GM12878 (cell line): ENCODE results near the gene CRMP1. TPM values are rescaled to one million over a fixed set of nuclear protein-coding genes. Genes with fewer than 3 reads are reported as not detected.

Source experiments
- ATAC-seq: fragments of 200-7000 bp; cut with Tn5 transposase; 3 replicates; pipeline ENCODE4 v1.9.1; 2020; ENCODE audit warnings: mild to moderate bottlenecking, moderate library complexity
- BruUV-seq: library from RNA; stranded (reverse); fragments of 400-500 nt; replicated peaks from 2 replicates; lab custom pipeline; 2021; lab: Mats Ljungman, UMichigan
- CTCF ChIA-PET: fragments of 300-600 bp; sonication (Branson Sonifier 250); formaldehyde crosslinking; extraction: SDS; loops from one replicate; lab custom pipeline; 2021; ENCODE audit warnings: inconsistent platforms; lab: Yijun Ruan, JAX
- POLR2A ChIA-PET: fragments of 350-600 bp; formaldehyde crosslinking; extraction: SDS; loops from one replicate; lab custom pipeline; 2021; ENCODE audit warnings: inconsistent platforms; lab: Charles Lee
- RAD21 ChIA-PET: fragments of 300-600 bp; sonication (Branson Sonifier 250); formaldehyde crosslinking; loops from one replicate; lab custom pipeline; 2023; ENCODE audit warnings: antibody characterized with exemption; ENCODE audit not compliant: unreplicated experiment; lab: Charles Lee
- SMC1A ChIA-PET: fragments of 300-600 bp; sonication (Branson Sonifier 250); formaldehyde crosslinking; loops from one replicate; lab custom pipeline; 2023; ENCODE audit not compliant: unreplicated experiment, uncharacterized antibody; lab: Charles Lee
- DNase-seq: peaks from one replicate; pipeline ENCODE4 v3.0.0-alpha.2; 2011; ENCODE audit warnings: low read depth, low spot score
- FAIRE-seq: peaks from 3 replicates; lab custom pipeline; 2011; peaks lifted over from hg19 to GRCh38; lab: Jason Lieb, UNC
- H2AFZ ChIP-seq: 2 replicates; pipeline ENCODE4 v1.6.0; 2011; ENCODE audit warnings: low read depth, low read length, control low read depth; ENCODE audit not compliant: control insufficient read depth
- H3K27ac ChIP-seq: 2 replicates; pipeline ENCODE4 v1.5.1; 2011; ENCODE audit warnings: control low read depth; ENCODE audit not compliant: control insufficient read depth, insufficient read depth
- H3K27me3 ChIP-seq, 2 experiments: replicated peaks in 1 of 2; 2 replicates each; pipeline versions ENCODE4 v1.6.0 to v1.6.1; 2011; ENCODE audit warnings: low read length in 1 of 2; ENCODE audit not compliant: control insufficient read depth in 2 of 2, insufficient read depth in 2 of 2
- H3K36me3 ChIP-seq, 2 experiments: 2 replicates each; pipeline ENCODE4 v1.5.1; 2011; ENCODE audit warnings: low read length in 1 of 2; ENCODE audit not compliant: control insufficient read depth in 2 of 2, insufficient read depth in 2 of 2
- H3K4me1 ChIP-seq: 2 replicates; pipeline ENCODE4 v1.6.1; 2011; ENCODE audit warnings: mild to moderate bottlenecking, low read length, moderate library complexity, mixed read lengths; ENCODE audit not compliant: control insufficient read depth, insufficient read depth
- H3K4me2 ChIP-seq: 2 replicates; pipeline ENCODE4 v1.6.0; 2011; ENCODE audit warnings: control low read depth; ENCODE audit not compliant: control insufficient read depth, insufficient read depth
- H3K4me3 ChIP-seq: fragments of 200-600 bp; sonication (generic); 2 replicates; pipeline ENCODE4 v1.5.1; 2016
- H3K79me2 ChIP-seq: 2 replicates; pipeline ENCODE4 v1.6.0; 2011; ENCODE audit warnings: low read length; ENCODE audit not compliant: control insufficient read depth, insufficient read depth
- H3K9ac ChIP-seq: 2 replicates; pipeline ENCODE4 v1.8.0; 2011; ENCODE audit warnings: low read length, control low read depth, mixed read lengths; ENCODE audit not compliant: control insufficient read depth, insufficient read depth
- H3K9me3 ChIP-seq: replicated peaks from 3 replicates; pipeline ENCODE4 v1.5.1; 2011; ENCODE audit warnings: mild to moderate bottlenecking, low read length; ENCODE audit not compliant: control insufficient read depth, insufficient read depth
- H4K20me1 ChIP-seq: 2 replicates; pipeline ENCODE4 v1.6.0; 2011; ENCODE audit not compliant: control insufficient read depth, insufficient read depth
- BCL11A ChIP-seq: IDR thresholded peaks from 2 replicates; pipeline ENCODE4 v1.6.1; 2011; ENCODE audit warnings: low read depth, low read length
- CBFB ChIP-seq: IDR thresholded peaks from 2 replicates; pipeline ENCODE4 v1.6.1; 2016; ENCODE audit warnings: antibody characterized with exemption, low read depth
- CBX5 ChIP-seq: sonication (generic); IDR thresholded peaks from 2 replicates; pipeline ENCODE4 v1.6.1; 2016; ENCODE audit warnings: low read depth, moderate library complexity, mild to moderate bottlenecking, inconsistent platforms
- JUND ChIP-seq: IDR thresholded peaks from 2 replicates; pipeline ENCODE4 v1.6.1; 2012; ENCODE audit warnings: low read depth, mild to moderate bottlenecking, low read length, improper control_type of control experiment, moderate library complexity
- LARP7 ChIP-seq: fragments of 450-650 bp; IDR thresholded peaks from 2 replicates; pipeline ENCODE4 v1.6.1; 2017; ENCODE audit warnings: mild to moderate bottlenecking
- NFIC ChIP-seq: IDR thresholded peaks from 2 replicates; pipeline ENCODE4 v1.6.1; 2012; ENCODE audit warnings: low read depth, mild to moderate bottlenecking, inconsistent platforms, low read length, moderate library complexity
- NFYA ChIP-seq: IDR thresholded peaks from 2 replicates; pipeline ENCODE4 v1.6.1; 2011; ENCODE audit warnings: low read depth, mild to moderate bottlenecking, low read length, improper control_type of control experiment, borderline replicate concordance
- NR2C2 ChIP-seq: IDR thresholded peaks from 2 replicates; pipeline ENCODE4 v1.6.1; 2011; ENCODE audit warnings: borderline replicate concordance, low read depth; ENCODE audit not compliant: control insufficient read depth, insufficient read length
- PAX8 ChIP-seq: fragments of 450-650 bp; IDR thresholded peaks from 2 replicates; pipeline ENCODE4 v1.6.1; 2017; ENCODE audit warnings: mild to moderate bottlenecking, moderate library complexity
- SPI1 ChIP-seq: IDR thresholded peaks from 2 replicates; pipeline ENCODE4 v1.6.1; 2011; ENCODE audit warnings: low read depth, mild to moderate bottlenecking, low read length, moderate library complexity, borderline replicate concordance; ENCODE audit not compliant: insufficient read depth
- STAT3 ChIP-seq: IDR thresholded peaks from 2 replicates; pipeline ENCODE4 v1.6.1; 2011; ENCODE audit warnings: low read depth, low read length, improper control_type of control experiment
- ZNF274 ChIP-seq: IDR thresholded peaks from one replicate; pipeline ENCODE4 v1.8.0; 2011; ENCODE audit not compliant: insufficient read length, insufficient read depth
- WGBS: methylation state at CpG from one replicate; pipeline ENCODE4 v1.1.6; 2016; ENCODE audit warnings: low lambda C conversion rate; ENCODE audit not compliant: insufficient replicate concordance, insufficient coverage; ENCODE audit errors: missing lambda C conversion rate; 5-methylcytosine and 5-hydroxymethylcytosine counted together
- in situ Hi-C: fragments of 300-500 bp; cut with MboI; formaldehyde crosslinking; loops from 9 replicates; pipeline ENCODE4 v1.14.3; 2018; ENCODE audit warnings: mixed read lengths
- intact Hi-C: fragments of 100-400 bp; cut with micrococcal nuclease; formaldehyde crosslinking; loops from one replicate; pipeline ENCODE4 v1.14.2; 2022; ENCODE audit not compliant: unreplicated experiment
- polyA plus RNA-seq, 11 experiments: library from polyadenylated mRNA; depleted of rRNA in 4 of 11; unstranded in 6 of 11; stranded (reverse) in 5 of 11; fragments of >200 nt; fragmentation: Nextera tagmentation in 4 of 11; fragmentation: Illumina TruSeq in 1 of 11; extraction: Ambion mirVana in 4 of 11; extraction: Trizol in 1 of 11; gene quantifications; 1 replicate in 1 of 11; 2 replicates in 10 of 11; pipeline versions ENCODE4 v1.2.1 to v1.2.3, GENCODE V29; 2011 to 2016; ENCODE audit warnings: inconsistent platforms in 2 of 11, missing spikeins in 2 of 11, low read depth in 1 of 11
- total RNA-seq, 4 experiments: library from RNA; depleted of rRNA in 3 of 4; stranded (reverse); fragments of >200 nt in 3 of 4; fragmentation: Illumina TruSeq in 1 of 4; extraction: Trizol in 1 of 4; gene quantifications; 2 replicates each; pipeline versions ENCODE4 v1.2.1 to v1.2.3, GENCODE V29; 2013 to 2021
- TF ChIP-seq, protein P1 (sequence below): fragments of 150-350 bp; IDR thresholded peaks from 2 replicates; pipeline ENCODE4 v1.6.1; 2016; ENCODE audit warnings: low read depth, low read length
- TF ChIP-seq, protein P2 (sequence below): fragments of 450-650 bp; IDR thresholded peaks from 2 replicates; pipeline ENCODE4 v1.6.1; 2017; ENCODE audit warnings: mild to moderate bottlenecking, low read depth, inconsistent platforms; ENCODE audit not compliant: poor library complexity, severe bottlenecking
- TF ChIP-seq, protein P3 (sequence below): IDR thresholded peaks from 2 replicates; pipeline ENCODE4 v1.6.1; 2011; ENCODE audit warnings: borderline replicate concordance, low read depth, mild to moderate bottlenecking, moderate library complexity, low read length; ENCODE audit not compliant: insufficient read depth, poor library complexity, severe bottlenecking
- TF ChIP-seq, protein P4 (sequence below): fragments of 450-650 bp; IDR thresholded peaks from 2 replicates; pipeline ENCODE4 v1.6.1; 2014; ENCODE audit warnings: mild to moderate bottlenecking

The CRMP1 gene
- total and polyA plus RNA-seq, 10 of the 15 experiments (the other 5 are each of a cell fraction or from before 2014, with no cell fraction given): 0.03 to 1.4 (median 0.12) TPM; not detected in 2

DNA sequence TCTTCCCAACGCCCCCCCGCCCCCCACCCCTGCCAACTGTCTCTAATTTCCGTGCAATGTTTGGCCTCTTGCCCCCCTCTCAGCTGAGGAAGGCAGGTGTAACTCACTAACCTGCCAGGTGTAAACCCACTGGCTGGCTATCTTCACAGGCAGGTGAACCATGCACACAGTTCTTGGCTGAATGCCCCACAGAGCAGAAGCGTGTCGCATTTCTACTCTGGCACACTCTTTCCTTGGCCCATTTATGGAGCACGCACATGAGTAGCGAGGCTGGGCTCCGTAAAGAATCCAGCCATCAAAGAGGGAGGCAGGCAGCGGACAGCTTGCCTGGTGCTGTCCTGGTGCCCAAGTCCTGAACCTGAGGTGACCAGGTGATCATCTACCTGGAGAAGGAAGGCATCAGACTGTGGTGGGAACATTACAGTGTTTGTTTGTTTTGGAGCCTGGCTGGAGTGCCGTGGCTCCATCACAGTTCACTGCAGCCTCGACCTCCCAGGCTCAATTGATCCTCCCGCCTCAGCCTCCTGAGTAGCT lies 39.2 kb upstream of the CRMP1 start:
- CTCF ChIA-PET: no interaction called here
- BruUV-seq: no TSS peak
- in situ Hi-C loops: no loop called here
- TF ChIP-seq, protein P1, sequence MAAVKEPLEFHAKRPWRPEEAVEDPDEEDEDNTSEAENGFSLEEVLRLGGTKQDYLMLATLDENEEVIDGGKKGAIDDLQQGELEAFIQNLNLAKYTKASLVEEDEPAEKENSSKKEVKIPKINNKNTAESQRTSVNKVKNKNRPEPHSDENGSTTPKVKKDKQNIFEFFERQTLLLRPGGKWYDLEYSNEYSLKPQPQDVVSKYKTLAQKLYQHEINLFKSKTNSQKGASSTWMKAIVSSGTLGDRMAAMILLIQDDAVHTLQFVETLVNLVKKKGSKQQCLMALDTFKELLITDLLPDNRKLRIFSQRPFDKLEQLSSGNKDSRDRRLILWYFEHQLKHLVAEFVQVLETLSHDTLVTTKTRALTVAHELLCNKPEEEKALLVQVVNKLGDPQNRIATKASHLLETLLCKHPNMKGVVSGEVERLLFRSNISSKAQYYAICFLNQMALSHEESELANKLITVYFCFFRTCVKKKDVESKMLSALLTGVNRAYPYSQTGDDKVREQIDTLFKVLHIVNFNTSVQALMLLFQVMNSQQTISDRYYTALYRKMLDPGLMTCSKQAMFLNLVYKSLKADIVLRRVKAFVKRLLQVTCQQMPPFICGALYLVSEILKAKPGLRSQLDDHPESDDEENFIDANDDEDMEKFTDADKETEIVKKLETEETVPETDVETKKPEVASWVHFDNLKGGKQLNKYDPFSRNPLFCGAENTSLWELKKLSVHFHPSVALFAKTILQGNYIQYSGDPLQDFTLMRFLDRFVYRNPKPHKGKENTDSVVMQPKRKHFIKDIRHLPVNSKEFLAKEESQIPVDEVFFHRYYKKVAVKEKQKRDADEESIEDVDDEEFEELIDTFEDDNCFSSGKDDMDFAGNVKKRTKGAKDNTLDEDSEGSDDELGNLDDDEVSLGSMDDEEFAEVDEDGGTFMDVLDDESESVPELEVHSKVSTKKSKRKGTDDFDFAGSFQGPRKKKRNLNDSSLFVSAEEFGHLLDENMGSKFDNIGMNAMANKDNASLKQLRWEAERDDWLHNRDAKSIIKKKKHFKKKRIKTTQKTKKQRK: no peak
- no peak for TF ChIP-seq PAX8
- no peak for TF ChIP-seq NR2C2
- no peak for TF ChIP-seq SPI1
- no peak for TF ChIP-seq CBFB
- TF ChIP-seq, protein P2, sequence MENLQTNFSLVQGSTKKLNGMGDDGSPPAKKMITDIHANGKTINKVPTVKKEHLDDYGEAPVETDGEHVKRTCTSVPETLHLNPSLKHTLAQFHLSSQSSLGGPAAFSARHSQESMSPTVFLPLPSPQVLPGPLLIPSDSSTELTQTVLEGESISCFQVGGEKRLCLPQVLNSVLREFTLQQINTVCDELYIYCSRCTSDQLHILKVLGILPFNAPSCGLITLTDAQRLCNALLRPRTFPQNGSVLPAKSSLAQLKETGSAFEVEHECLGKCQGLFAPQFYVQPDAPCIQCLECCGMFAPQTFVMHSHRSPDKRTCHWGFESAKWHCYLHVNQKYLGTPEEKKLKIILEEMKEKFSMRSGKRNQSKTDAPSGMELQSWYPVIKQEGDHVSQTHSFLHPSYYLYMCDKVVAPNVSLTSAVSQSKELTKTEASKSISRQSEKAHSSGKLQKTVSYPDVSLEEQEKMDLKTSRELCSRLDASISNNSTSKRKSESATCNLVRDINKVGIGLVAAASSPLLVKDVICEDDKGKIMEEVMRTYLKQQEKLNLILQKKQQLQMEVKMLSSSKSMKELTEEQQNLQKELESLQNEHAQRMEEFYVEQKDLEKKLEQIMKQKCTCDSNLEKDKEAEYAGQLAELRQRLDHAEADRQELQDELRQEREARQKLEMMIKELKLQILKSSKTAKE: no peak
- no peak for TF ChIP-seq BCL11A
- no peak for TF ChIP-seq NFIC
- TF ChIP-seq, protein P3, sequence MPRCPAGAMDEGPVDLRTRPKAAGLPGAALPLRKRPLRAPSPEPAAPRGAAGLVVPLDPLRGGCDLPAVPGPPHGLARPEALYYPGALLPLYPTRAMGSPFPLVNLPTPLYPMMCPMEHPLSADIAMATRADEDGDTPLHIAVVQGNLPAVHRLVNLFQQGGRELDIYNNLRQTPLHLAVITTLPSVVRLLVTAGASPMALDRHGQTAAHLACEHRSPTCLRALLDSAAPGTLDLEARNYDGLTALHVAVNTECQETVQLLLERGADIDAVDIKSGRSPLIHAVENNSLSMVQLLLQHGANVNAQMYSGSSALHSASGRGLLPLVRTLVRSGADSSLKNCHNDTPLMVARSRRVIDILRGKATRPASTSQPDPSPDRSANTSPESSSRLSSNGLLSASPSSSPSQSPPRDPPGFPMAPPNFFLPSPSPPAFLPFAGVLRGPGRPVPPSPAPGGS: no peak
- no peak for TF ChIP-seq STAT3
- TF ChIP-seq LARP7: no peak
- no peak for TF ChIP-seq CBX5
- TF ChIP-seq, protein P4, sequence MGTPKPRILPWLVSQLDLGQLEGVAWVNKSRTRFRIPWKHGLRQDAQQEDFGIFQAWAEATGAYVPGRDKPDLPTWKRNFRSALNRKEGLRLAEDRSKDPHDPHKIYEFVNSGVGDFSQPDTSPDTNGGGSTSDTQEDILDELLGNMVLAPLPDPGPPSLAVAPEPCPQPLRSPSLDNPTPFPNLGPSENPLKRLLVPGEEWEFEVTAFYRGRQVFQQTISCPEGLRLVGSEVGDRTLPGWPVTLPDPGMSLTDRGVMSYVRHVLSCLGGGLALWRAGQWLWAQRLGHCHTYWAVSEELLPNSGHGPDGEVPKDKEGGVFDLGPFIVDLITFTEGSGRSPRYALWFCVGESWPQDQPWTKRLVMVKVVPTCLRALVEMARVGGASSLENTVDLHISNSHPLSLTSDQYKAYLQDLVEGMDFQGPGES: no peak
- TF ChIP-seq ZNF274: no peak
- TF ChIP-seq NFYA: no peak
- no peak for TF ChIP-seq JUND

More for the DNA sequence above, 39.2 kb upstream of the CRMP1 start:
- H3K36me3 ChIP-seq: no peaks in the 10 kb centered on the region
- WGBS: 16% methylated on average over 12 of the region's 12 CpGs
- H3K27me3 ChIP-seq: peaks cover 4 to 5% of the 10 kb centered on the region in 2 experiments; a peak in 3 of 4 replicates
- H3K4me2 ChIP-seq: no peak overlapping the region
- no peak for ATAC-seq
- FAIRE-seq: no peak
- H3K4me3 ChIP-seq: no peak overlapping the region
- intact Hi-C loops: no loop called here
- no peaks in the 10 kb centered on the region for H3K79me2 ChIP-seq
- no peaks in the 10 kb centered on the region for H4K20me1 ChIP-seq
- no peaks in the 10 kb centered on the region for H3K9me3 ChIP-seq
- DNase-seq: no peak
- no peaks in the 10 kb centered on the region for H3K4me1 ChIP-seq
- POLR2A ChIA-PET: no interaction called here
- RAD21 ChIA-PET: no interaction called here
- SMC1A ChIA-PET: interaction anchor here (0.6 kb wide), 1 partner anchor 44 kb away, joined by 3 read pairs; no protein-coding TSS in a partner anchor
- no peak overlapping the region for H3K27ac ChIP-seq
- H3K9ac ChIP-seq: no peak overlapping the region
- no peak overlapping the region for H2AFZ ChIP-seq
